Muscle of leg (tissue), 11 donors: Measurements from ENCODE around the gene GADD45GIP1. TPM values are rescaled to one million over a fixed set of nuclear protein-coding genes. Genes with fewer than 3 reads are reported as not detected.
A peak's percentile ranks its signal among the peaks of the same experiment; 100 is the strongest.
"Not testable (repeated sequence)": the region's sequence is repeated elsewhere in the genome, so short reads cannot be mapped to it uniquely, and the experiment has no call there.

Experiments used
- DNase-seq: peaks from one replicate; pipeline ENCODE4 v3.0.0; 2013
- H3K27ac ChIP-seq: one replicate; pipeline ENCODE4 v1.5.1; 2013; ENCODE audit warnings: mild to moderate bottlenecking, low read length, control low read depth
- H3K27me3 ChIP-seq: one replicate; pipeline ENCODE4 v1.6.1; 2013; ENCODE audit warnings: low read length; ENCODE audit not compliant: control insufficient read depth, insufficient read depth
- H3K36me3 ChIP-seq: one replicate; pipeline ENCODE4 v1.6.1; 2013; ENCODE audit warnings: low read length; ENCODE audit not compliant: control insufficient read depth, insufficient read depth
- H3K4me1 ChIP-seq: one replicate; pipeline ENCODE4 v1.6.1; 2013; ENCODE audit warnings: low read length; ENCODE audit not compliant: control insufficient read depth, insufficient read depth
- H3K4me3 ChIP-seq: one replicate; pipeline ENCODE4 v1.5.1; 2013; ENCODE audit warnings: low read length, control low read depth
- H3K9me3 ChIP-seq: replicated peaks from 2 replicates; pipeline ENCODE4 v1.6.1; 2013; ENCODE audit warnings: low read depth, low read length; ENCODE audit not compliant: control insufficient read depth
- WGBS: methylation state at CpG from one replicate; pipeline ENCODE4 v1.1.5; 2013; ENCODE audit warnings: missing lambda C conversion rate; ENCODE audit not compliant: insufficient coverage; 5-methylcytosine and 5-hydroxymethylcytosine counted together
- polyA plus RNA-seq, 8 donors: library from polyadenylated mRNA; unstranded; fragments of 120-200 nt; gene quantifications; one replicate each; pipeline versions ENCODE4 v1.2.1 to v1.2.3, GENCODE V29; 2013; ENCODE audit warnings: inconsistent platforms in 1 of 8, low replicate concordance in 1 of 8; ENCODE audit not compliant: insufficient read length in 8 of 8, insufficient read depth in 1 of 8
- total RNA-seq: library from RNA; stranded (reverse); fragments of 120-200 nt; gene quantifications from one replicate; pipeline ENCODE4 v1.2.4, GENCODE V29; 2013

Gene GADD45GIP1
- total and polyA plus RNA-seq, 9 donors = 24.4 to 63.6 (median 48.1) TPM

- peak; percentile 79 for DNase-seq
- no peak overlapping the region for H3K27ac ChIP-seq
Measured at GRCh38 chr19:12965017-12965811, 8.2 kb upstream of the GADD45GIP1 start.

GRCh38 chr19:12959481-12959880 is 2.5 kb upstream of the GADD45GIP1 start:
- Histone ChIP-seq H3K4me1 (peaks cover 22% of the 10 kb centered on the region), H3K9me3 (no peaks in the 10 kb centered on the region), H3K36me3 (peaks cover 9% of the 10 kb centered on the region), H3K4me3 (no peak overlapping the region), H3K27me3 (no peaks in the 10 kb centered on the region), H3K27ac (no peak overlapping the region)
- no peak for DNase-seq
- WGBS = 77% methylated on average over 2 of the region's 6 CpGs

More at GRCh38 chr19:12965017-12965811, 8.2 kb upstream of the GADD45GIP1 start:
- Histone ChIP-seq H3K36me3 (no peaks in the 10 kb centered on the region), H3K9me3 (no peaks in the 10 kb centered on the region), H3K27me3 (no peaks in the 10 kb centered on the region), H3K4me3 (peak overlapping the region; percentile 48), H3K4me1 (peaks cover 18% of the 10 kb centered on the region)
- 1% methylated on average over 33 of the region's 34 CpGs for WGBS

GRCh38 chr19:12957389-12957952 is 448 bp upstream of the GADD45GIP1 start:
- H3K27me3 ChIP-seq, DNase-seq, H3K9me3 ChIP-seq: not testable (repeated sequence)
- Histone ChIP-seq H3K36me3 (peaks cover 23% of the 10 kb centered on the region), H3K4me3 (peak overlapping the region; percentile 67), H3K4me1 (peaks cover 42% of the 10 kb centered on the region), H3K27ac (peak overlapping the region; percentile 93)
- WGBS = 3% methylated on average over 6 of the region's 31 CpGs

DNA sequence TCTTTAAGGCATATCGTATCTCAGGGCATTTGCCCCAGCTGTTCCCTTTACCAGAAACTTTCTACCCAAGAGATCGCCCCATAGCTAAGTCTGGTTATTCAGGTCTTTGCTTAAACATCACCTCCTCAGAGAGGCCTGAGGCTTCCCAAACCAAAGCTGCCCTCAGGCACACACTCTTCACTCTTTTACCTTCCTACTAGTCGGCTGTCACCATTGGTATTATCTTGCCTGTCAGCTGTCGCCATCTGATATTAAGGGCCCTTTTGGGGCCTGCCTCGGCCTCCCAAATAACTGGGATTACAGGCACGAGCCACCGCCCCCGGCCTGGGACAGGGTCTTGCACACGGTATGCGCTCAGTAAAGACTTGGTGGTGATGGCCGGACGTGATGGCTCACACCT is 1.0 kb downstream of the GADD45GIP1 start:
- 53% methylated on average over 10 of the region's 12 CpGs for WGBS
- Histone ChIP-seq H3K27me3 (no peaks in the 10 kb centered on the region), H3K9me3 (no peaks in the 10 kb centered on the region), H3K4me3 (peak overlapping the region; percentile 67), H3K4me1 (peaks cover 56% of the 10 kb centered on the region), H3K27ac (peak overlapping the region; percentile 56), H3K36me3 (peaks cover 38% of the 10 kb centered on the region)
- DNase-seq = no peak

- not testable (repeated sequence) for H3K27me3 ChIP-seq, DNase-seq, H3K4me3 ChIP-seq, H3K9me3 ChIP-seq
- peaks cover 42% of the 10 kb centered on the region for H3K36me3 ChIP-seq
- 100% methylated on average over 4 of the region's 9 CpGs for WGBS
- H3K4me1 ChIP-seq = peaks cover 57% of the 10 kb centered on the region
- H3K27ac ChIP-seq = peak overlapping the region; percentile 56
Measured at GRCh38 chr19:12955575-12955974, 1.4 kb downstream of the GADD45GIP1 start.

DNA sequence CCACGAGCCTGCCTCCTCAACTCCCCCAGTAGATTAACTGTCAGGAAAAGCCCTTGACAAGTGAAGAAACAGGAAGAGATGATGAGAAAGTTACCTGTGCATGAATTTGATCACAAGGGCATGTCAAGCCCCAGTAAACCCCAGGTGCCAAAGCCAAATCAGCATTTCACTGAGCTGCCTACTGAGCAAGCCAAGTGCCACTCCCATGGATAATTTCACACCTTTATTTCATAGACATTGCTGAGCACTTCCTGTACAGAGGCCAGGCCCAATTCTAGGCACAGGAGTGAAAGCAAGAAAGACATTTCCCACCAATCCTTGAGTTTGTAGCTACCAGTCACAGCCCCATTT is 2.4 kb downstream of the GADD45GIP1 start:
- no CpG with 5 or more reads among the region's 1 CpG for WGBS
- no peak for DNase-seq
- H3K27ac ChIP-seq = peak overlapping the region; percentile 84
- peaks cover 63% of the 10 kb centered on the region for H3K4me1 ChIP-seq
- no peaks in the 10 kb centered on the region for H3K9me3 ChIP-seq
- H3K27me3 ChIP-seq = no peaks in the 10 kb centered on the region
- no peak overlapping the region for H3K4me3 ChIP-seq
- H3K36me3 ChIP-seq = peaks cover 51% of the 10 kb centered on the region

DNA sequence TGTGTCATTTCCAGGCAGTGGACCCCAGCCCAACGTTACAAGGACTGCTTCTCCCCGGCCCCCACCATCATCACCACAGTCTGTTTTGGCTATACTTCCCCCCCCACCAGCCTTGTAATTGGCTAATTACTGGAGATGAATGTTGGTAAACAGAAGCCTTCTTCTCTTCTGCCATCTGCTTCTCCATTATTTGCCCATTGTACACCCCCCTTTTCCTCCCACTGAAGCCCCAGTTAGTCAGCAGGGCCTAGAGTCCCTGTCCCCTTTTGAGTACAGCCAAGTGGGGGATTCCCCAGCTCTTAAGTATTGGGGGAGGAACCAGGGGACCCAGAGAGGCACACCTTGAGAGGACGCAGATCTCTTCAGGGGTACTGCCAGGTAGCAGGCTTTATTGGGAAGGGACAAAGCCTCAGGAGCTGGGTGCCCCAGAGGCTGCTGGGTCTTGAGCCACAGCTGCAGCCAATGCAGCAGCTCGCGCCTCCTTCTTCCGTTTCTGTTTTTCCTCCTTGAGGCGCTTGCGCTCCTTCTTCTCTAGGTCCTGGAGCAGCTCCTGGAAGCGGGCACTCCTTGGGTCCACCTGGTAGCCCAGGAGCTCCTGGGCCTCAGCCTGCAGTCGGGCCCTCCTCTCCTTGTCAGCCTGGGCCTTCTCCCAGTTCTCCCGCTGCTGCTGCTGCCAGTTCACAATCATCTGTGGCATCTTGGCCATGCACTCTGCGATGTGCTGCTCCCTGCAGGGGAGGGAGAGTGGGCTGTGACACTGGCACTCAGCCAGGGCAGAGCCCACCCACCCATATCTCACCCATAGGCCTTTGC is 3.0 kb downstream of the GADD45GIP1 start:
- Histone ChIP-seq H3K4me3 (no peak overlapping the region), H3K36me3 (peaks cover 57% of the 10 kb centered on the region), H3K27ac (peak overlapping the region; percentile 84), H3K9me3 (no peaks in the 10 kb centered on the region), H3K27me3 (no peaks in the 10 kb centered on the region), H3K4me1 (peaks cover 69% of the 10 kb centered on the region)
- 64% methylated on average over 8 of the region's 12 CpGs for WGBS
- DNase-seq = no peak

DNA sequence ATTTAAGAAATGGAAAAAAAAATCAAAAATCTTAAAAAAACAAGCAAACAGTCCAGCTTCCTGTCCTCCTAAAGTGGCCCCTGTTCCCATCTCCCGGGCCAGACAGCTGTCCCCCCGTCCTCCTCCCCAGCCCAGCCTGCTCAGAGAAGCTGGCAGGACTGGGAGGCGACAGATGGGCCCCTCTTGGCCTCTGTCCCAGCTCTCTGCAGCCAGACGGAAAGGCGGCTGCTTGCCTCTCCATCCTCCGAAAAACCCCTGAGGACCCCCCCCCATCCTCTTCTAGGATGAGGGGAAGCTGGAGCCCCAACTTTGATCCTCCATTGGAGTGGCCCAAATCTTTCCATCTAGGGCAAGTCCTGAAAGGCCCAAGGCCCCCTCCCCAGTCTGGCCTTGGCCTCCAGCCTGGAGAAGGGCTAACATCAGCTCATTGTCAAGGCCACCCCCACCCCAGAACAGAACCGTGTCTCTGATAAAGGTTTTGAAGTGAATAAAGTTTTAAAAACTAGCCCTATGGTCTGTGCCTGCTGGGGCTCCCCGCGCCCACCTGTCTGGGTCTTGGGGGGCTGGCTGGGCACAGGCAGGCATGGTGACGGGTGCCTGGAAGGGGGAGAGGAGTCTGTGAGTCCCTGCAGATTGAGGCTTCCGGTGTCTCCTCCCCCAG is 3.8 kb downstream of the GADD45GIP1 start:
- Histone ChIP-seq H3K27ac (peak overlapping the region; percentile 84), H3K27me3 (no peaks in the 10 kb centered on the region), H3K4me3 (no peak overlapping the region), H3K9me3 (no peaks in the 10 kb centered on the region), H3K4me1 (peaks cover 77% of the 10 kb centered on the region), H3K36me3 (peaks cover 65% of the 10 kb centered on the region)
- 75% methylated on average over 4 of the region's 11 CpGs for WGBS
- peak; percentile 91 for DNase-seq

- Histone ChIP-seq H3K27ac (peak overlapping the region; percentile 84), H3K9me3 (no peaks in the 10 kb centered on the region), H3K36me3 (peaks cover 71% of the 10 kb centered on the region), H3K4me3 (no peak overlapping the region), H3K4me1 (peaks cover 83% of the 10 kb centered on the region), H3K27me3 (no peaks in the 10 kb centered on the region)
- DNase-seq = peak; percentile 59
- WGBS = 7% methylated on average over 3 of the region's 12 CpGs
Measured at GRCh38 chr19:12952488-12953137, 4.4 kb downstream of the GADD45GIP1 start.
